ENCODE measurements around the gene CCDC89. TPM values are rescaled to one million over a fixed set of nuclear protein-coding genes. Genes with fewer than 3 reads are reported as not detected.
"Not testable (repeated sequence)": the region's sequence is repeated elsewhere in the genome, so short reads cannot be mapped to it uniquely, and the experiment has no call there.

Gene CCDC89
- total RNA-seq, 1 experiment from 2014 or later = not detected

- not testable (repeated sequence) for DNase-seq
Measured at GRCh38 chr11:85670949-85671663, 14.9 kb downstream of the CCDC89 start.

GRCh38 chr11:85668157-85668556, 17.8 kb downstream of the CCDC89 start:
- no peaks in the 10 kb centered on the region for H3K27me3 ChIP-seq (ENCODE audit: control insufficient read depth, insufficient read depth, low read length)
- no peak overlapping the region for H3K4me3 ChIP-seq (ENCODE audit: insufficient read depth, low read depth, low read length)
- DNase-seq = no peak
- H3K36me3 ChIP-seq (replicated peaks; ENCODE audit: control insufficient read depth, insufficient read depth, low read length) = peaks cover under 1% of the 10 kb centered on the region

More at GRCh38 chr11:85670949-85671663, 14.9 kb downstream of the CCDC89 start:
- H3K27me3 ChIP-seq (ENCODE audit: control insufficient read depth, insufficient read depth, low read length); H3K4me3 ChIP-seq (ENCODE audit: insufficient read depth, low read depth, low read length); H3K36me3 ChIP-seq (replicated peaks; ENCODE audit: control insufficient read depth, insufficient read depth, low read length): not testable (repeated sequence)

- Histone ChIP-seq H3K4me3 (ENCODE audit: insufficient read depth, low read depth, low read length) (no peak overlapping the region), H3K27me3 (ENCODE audit: control insufficient read depth, insufficient read depth, low read length) (no peaks in the 10 kb centered on the region), H3K36me3 (replicated peaks; ENCODE audit: control insufficient read depth, insufficient read depth, low read length) (peaks cover 4% of the 10 kb centered on the region)
- no peak for DNase-seq
Measured at GRCh38 chr11:85666687-85667086, 19.3 kb downstream of the CCDC89 start.

GRCh38 chr11:85665733-85666132, 20.3 kb downstream of the CCDC89 start:
- no peaks in the 10 kb centered on the region for H3K27me3 ChIP-seq (ENCODE audit: control insufficient read depth, insufficient read depth, low read length)
- no peak overlapping the region for H3K4me3 ChIP-seq (ENCODE audit: insufficient read depth, low read depth, low read length)
- DNase-seq = no peak
- peaks cover 4% of the 10 kb centered on the region for H3K36me3 ChIP-seq (replicated peaks; ENCODE audit: control insufficient read depth, insufficient read depth, low read length)

GRCh38 chr11:85664615-85665481, 21.1 kb downstream of the CCDC89 start, which contains the start of gene CREBZF:
Gene CREBZF, minus strand, starts transcription at chr11:85665129. Its CDS starts 254 bp downstream, at chr11:85664875.
- Histone ChIP-seq H3K36me3 (replicated peaks; ENCODE audit: control insufficient read depth, insufficient read depth, low read length) (peaks cover 10% of the 10 kb centered on the region), H3K27me3 (ENCODE audit: control insufficient read depth, insufficient read depth, low read length) (no peaks in the 10 kb centered on the region), H3K4me3 (ENCODE audit: insufficient read depth, low read depth, low read length) (peak within 1 kb of the TSS; percentile 97)
- DNase-seq = peak; percentile 91

- Histone ChIP-seq H3K4me3 (ENCODE audit: insufficient read depth, low read depth, low read length) (peak overlapping the region; percentile 97), H3K36me3 (replicated peaks; ENCODE audit: control insufficient read depth, insufficient read depth, low read length) (peaks cover 10% of the 10 kb centered on the region), H3K27me3 (ENCODE audit: control insufficient read depth, insufficient read depth, low read length) (no peaks in the 10 kb centered on the region)
- peak; percentile 78 for DNase-seq
Measured at GRCh38 chr11:85663753-85664614, 22.0 kb downstream of the CCDC89 start.

- peak overlapping the region; percentile 97 for H3K4me3 ChIP-seq (ENCODE audit: insufficient read depth, low read depth, low read length)
- no peak for DNase-seq
- peaks cover 10% of the 10 kb centered on the region for H3K36me3 ChIP-seq (replicated peaks; ENCODE audit: control insufficient read depth, insufficient read depth, low read length)
- no peaks in the 10 kb centered on the region for H3K27me3 ChIP-seq (ENCODE audit: control insufficient read depth, insufficient read depth, low read length)
Measured at GRCh38 chr11:85663080-85663752, 22.8 kb downstream of the CCDC89 start.

GRCh38 chr11:85661972-85662664, 23.9 kb downstream of the CCDC89 start:
- Histone ChIP-seq H3K4me3 (ENCODE audit: insufficient read depth, low read depth, low read length) (peak overlapping the region; percentile 4; the same call in 1 of the 2 replicates), H3K27me3 (ENCODE audit: control insufficient read depth, insufficient read depth, low read length) (no peaks in the 10 kb centered on the region), H3K36me3 (replicated peaks; ENCODE audit: control insufficient read depth, insufficient read depth, low read length) (peaks cover 10% of the 10 kb centered on the region)
- DNase-seq = no peak

GRCh38 chr11:85658180-85658579, 27.8 kb downstream of the CCDC89 start:
- H3K36me3 ChIP-seq (replicated peaks; ENCODE audit: control insufficient read depth, insufficient read depth, low read length) = peaks cover 10% of the 10 kb centered on the region

GRCh38 chr11:85656777-85657176, 29.2 kb downstream of the CCDC89 start:
- Histone ChIP-seq H3K36me3 (replicated peaks; ENCODE audit: control insufficient read depth, insufficient read depth, low read length) (peaks cover 6% of the 10 kb centered on the region), H3K4me3 (ENCODE audit: insufficient read depth, low read depth, low read length) (no peak overlapping the region), H3K27me3 (ENCODE audit: control insufficient read depth, insufficient read depth, low read length) (no peaks in the 10 kb centered on the region)
- no peak for DNase-seq

More at GRCh38 chr11:85658180-85658579, 27.8 kb downstream of the CCDC89 start:
- H3K4me3 ChIP-seq (ENCODE audit: insufficient read depth, low read depth, low read length) = no peak overlapping the region
- H3K27me3 ChIP-seq (ENCODE audit: control insufficient read depth, insufficient read depth, low read length) = no peaks in the 10 kb centered on the region
- DNase-seq = no peak

- H3K36me3 ChIP-seq (replicated peaks; ENCODE audit: control insufficient read depth, insufficient read depth, low read length); H3K27me3 ChIP-seq (ENCODE audit: control insufficient read depth, insufficient read depth, low read length); DNase-seq; H3K4me3 ChIP-seq (ENCODE audit: insufficient read depth, low read depth, low read length): not testable (repeated sequence)
Measured at GRCh38 chr11:85654343-85654742, 31.7 kb downstream of the CCDC89 start.

GRCh38 chr11:85652786-85653447, 33.1 kb downstream of the CCDC89 start:
- no peaks in the 10 kb centered on the region; the same call in none of the 2 replicates for H3K36me3 ChIP-seq (replicated peaks; ENCODE audit: control insufficient read depth, insufficient read depth, low read length)
- no peak for DNase-seq
- H3K27me3 ChIP-seq (ENCODE audit: control insufficient read depth, insufficient read depth, low read length) = no peaks in the 10 kb centered on the region
- H3K4me3 ChIP-seq (ENCODE audit: insufficient read depth, low read depth, low read length) = no peak overlapping the region

- no peak for DNase-seq
- H3K27me3 ChIP-seq (ENCODE audit: control insufficient read depth, insufficient read depth, low read length) = no peaks in the 10 kb centered on the region
- no peak overlapping the region for H3K4me3 ChIP-seq (ENCODE audit: insufficient read depth, low read depth, low read length)
- no peaks in the 10 kb centered on the region; the same call in 1 of the 2 replicates for H3K36me3 ChIP-seq (replicated peaks; ENCODE audit: control insufficient read depth, insufficient read depth, low read length)
Measured at GRCh38 chr11:85651118-85651517, 34.9 kb downstream of the CCDC89 start.

Data from H7 (cell line).